ENCODE results near the gene ACOT2.

Gene ACOT2

GRCh38 chr14:73620268-73620667 is 51.3 kb downstream of the ACOT2 start:
- no peak for DNase-seq

GRCh38 chr14:73623504-73624054 is 54.6 kb downstream of the ACOT2 start:
- DNase-seq = no peak

Measured in EL (cell line).